Measurements from ENCODE around the gene KLHL14.
"Not testable (repeated sequence)": the region's sequence is repeated elsewhere in the genome, so short reads cannot be mapped to it uniquely, and the experiment has no call there.

The KLHL14 gene

DNA sequence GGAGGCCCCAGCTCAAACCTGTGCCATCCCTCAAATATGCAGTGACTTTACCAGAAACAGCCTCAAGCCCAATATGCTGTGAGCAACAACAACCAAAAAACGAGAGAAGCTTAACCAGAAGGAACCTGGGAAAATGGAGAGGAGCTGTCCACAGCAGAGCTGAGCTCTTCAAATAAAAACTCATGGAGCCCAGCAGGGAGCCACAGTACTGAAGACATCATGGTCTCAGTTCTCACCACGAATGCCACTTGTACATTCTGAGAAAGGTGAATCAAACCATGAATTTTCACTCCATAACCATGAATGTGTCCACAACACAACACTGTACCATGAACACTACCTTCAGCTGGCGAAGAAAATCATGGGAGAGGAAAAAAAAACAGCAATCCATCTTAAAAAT, 50.5 kb downstream of the KLHL14 start:
- no peak for DNase-seq (ENCODE audit: low read depth in 2 of 2)

DNA sequence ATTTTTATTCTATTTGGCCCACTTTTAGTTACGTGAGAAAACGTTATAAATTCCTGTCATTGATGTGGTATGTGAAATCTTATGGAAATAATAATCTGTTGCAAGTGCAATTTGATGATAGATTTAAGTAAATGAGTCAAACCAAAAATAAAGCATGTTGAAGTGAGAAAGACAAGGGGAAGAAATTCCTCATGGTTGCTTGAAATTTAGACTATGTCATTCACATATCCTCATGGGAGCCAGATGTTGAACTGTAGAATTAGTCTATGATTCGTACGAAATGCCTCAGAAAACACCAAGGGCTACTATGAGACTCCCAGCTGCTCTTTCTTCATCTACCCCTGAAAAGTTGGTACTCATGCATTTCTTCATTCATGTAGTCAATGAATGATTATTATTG, 55.7 kb downstream of the KLHL14 start:
- DNase-seq (ENCODE audit: low read depth in 2 of 2), result no peak

DNA sequence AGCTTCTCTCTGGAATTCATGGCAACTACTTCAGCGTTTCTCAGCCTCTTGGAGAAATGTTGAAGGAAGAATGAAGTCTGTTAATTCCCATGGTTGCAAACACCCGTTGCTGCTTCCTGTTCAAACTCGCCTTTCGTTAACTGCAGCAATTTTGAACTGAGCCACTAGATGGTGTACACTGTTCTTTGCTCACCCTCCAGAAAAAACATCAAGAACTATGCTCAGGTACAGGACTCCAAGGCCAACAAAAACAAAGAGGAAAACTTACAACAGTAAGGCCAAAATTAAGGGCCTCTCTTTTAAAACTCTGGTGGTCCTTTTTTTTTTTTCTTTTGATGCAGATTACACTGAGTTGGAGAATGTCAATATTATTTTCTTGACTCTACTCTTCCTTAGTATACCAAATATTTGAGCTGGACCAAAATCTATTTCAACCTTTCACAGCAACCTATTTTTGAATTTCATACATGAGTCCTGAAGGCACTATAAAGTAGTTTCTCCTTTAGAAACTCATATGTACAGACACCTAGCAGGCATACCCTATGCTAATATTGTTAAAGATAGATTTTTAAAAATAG, 58.2 kb downstream of the KLHL14 start:
- no peak for DNase-seq (ENCODE audit: low read depth in 2 of 2)

DNA sequence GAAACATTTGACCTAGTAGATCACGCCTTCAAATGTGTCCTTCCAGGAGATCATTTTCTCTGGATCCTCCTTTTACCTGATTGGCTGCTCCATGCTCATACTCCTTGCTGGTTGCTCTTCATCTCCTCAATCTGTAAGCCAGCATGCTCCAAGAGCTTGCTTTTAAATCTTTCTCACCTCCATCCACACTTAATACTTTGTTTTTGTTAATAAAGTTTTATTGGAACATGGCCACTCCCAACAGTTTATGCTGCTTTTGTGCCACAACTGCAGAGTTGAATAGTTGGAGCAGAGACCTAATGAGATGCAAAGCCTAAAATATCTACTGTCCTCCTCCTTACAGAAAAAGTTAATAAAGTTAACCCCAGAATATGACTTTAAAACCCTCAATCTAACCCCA, 60.0 kb downstream of the KLHL14 start:
- no peak for DNase-seq (ENCODE audit: low read depth in 2 of 2)

DNA sequence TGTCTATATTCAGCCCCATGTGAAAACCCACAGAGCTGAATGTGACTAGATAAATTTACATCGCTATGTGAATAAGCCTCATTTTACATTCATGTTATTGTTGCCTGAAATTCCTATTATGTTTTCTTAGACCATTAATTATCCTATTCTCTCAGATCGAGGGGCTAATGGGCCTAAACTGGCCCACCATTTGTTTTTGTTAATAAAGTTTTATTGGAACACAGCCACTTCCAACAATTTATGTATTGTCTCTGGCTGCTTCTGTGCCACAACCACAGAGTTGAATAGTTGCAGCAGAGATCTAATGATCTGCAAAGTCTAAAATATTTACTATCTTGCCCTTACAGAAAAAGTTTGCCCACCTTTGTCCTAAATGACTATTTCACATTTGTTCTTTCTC, 61.0 kb downstream of the KLHL14 start:
- no peak for DNase-seq (ENCODE audit: low read depth in 2 of 2)

DNA sequence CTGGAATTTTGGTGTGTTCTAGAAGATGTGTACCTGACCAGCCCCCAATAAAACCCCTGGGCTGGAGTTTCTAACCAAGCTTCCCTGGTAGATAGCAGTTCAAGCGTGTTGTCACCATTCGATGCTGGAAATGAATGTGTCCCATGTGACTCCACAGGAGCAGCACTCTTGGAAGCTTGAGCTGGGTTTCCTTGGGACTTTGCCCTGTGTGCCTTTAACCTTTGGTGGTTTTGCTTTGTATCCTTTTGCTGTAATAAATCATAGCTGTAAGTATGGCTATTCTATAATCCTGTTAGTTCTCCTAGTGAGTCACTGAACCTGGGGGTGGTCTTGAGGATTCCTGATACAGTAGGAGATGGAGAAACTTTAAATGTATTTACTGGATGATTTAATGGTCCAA, 65.2 kb downstream of the KLHL14 start:
- DNase-seq (ENCODE audit: low read depth in 2 of 2), result no peak

DNA sequence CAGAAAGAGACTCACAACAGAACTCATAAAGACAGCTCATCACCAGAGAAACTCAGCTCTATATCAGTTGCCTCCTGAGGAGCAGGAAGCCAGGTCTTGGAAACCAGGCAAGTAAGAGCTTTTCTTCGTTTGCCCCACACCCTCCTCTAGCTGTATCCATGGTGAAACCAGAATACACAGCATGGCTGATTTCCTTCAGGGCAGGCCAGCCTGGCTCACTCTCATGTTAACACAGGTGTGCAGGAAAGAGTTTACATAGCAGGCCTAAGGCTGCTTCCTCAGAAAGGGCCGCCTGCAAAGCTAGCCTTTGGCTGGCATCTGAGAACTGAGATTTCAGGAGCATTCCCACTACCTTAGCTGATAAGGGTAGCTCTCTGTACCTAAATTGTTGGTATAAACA, 65.7 kb downstream of the KLHL14 start:
- no peak for DNase-seq (ENCODE audit: low read depth in 2 of 2)

DNA sequence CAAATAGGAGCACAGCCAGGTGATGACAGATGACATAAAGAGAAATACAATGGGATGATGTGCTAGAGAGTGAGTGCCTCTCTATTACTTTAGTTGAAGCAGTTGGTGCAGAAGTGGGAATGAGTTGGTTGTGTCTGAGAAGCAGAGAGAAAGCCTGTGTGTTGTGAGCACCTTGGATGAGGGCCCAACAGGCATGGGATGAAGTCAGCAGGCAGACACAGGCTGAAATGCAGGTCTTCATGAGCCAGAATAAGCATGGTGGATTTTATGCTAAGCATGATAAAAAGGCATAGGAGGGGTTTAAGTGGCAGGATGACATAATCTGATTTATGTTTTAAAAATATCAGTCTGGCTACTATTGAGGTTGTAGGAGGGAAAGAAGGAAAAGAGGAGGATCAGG, 71.5 kb downstream of the KLHL14 start:
- DNase-seq (ENCODE audit: low read depth in 2 of 2), result no peak

DNA sequence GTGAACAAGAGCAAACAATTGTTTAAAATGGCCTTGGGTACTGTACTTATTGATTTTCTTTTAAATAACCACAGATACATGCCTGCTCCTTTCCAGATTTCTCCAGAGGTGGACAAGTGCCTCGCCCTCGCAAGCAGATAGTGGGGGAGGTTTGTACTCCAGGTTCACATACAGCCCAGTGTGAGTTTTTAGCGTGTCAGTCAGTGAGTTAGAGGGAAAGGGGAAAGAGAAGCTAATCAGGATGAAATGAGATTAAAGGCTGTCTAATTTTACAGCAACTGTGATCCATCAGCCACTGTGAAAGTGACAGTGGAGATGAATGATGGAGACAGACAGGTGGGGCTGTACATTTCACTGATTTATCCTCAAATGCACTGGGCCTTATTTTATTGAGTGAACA, 74.7 kb downstream of the KLHL14 start:
- no peak for DNase-seq (ENCODE audit: low read depth in 2 of 2)

DNA sequence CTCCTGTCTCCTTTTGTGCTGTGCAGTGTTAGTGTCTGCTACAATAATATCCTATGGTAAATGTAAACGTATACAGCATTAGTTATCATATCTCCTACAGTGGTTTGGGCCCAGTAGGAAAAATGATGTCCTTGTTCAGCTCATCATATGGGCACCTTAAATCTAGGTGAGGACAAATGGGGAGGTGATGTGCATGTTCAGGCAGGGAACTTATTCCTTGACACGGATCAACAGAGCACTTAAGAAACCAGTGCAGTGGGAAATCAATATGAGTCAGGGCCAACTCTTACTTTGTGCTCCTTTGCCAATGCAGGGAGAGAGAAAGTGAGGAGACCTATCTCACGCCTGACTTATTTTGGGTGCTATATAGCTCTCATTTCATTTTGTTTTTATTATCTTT, 76.4 kb downstream of the KLHL14 start:
- DNase-seq (ENCODE audit: low read depth in 2 of 2), result no peak

DNA sequence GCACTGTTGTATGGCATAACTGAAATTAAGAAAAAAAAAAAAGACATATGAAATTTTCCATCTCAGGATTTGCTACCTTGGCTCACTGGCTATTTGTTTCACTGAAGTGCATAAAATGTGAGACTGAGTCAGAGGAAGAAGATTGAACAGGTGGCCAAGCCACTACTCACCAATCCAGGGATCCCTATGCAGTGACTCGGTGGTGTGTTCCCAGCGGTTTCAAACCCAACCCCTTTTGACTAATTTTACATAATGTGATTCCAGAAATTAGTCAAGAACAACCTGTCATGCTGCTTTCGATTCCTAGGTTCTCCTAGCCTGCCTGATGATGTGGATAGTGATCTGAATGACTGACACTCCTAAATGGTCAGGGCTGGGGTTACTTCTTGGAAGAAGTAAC, 77.3 kb downstream of the KLHL14 start:
- no peak for DNase-seq (ENCODE audit: low read depth in 2 of 2)

DNA sequence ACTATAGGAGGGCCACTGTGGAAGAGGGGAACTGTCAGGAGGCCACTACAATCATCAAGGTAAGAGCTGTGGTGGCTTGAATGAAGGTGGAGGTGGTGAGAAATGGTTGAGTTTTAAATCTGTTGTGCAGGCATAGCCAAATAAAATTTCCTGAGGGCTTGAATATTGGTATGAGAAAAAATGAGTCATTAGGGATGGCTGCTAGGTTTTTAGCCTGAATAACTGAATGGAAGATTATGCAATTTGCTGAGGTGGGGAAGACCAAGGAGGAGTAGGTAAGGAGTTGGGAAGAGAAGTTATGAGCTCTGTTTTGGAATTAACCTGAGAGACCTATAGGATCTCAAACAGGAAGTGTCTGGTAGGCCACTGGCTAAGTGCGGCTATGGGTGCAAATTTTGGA, 84.0 kb downstream of the KLHL14 start:
- no peak for DNase-seq (ENCODE audit: low read depth in 2 of 2)

DNA sequence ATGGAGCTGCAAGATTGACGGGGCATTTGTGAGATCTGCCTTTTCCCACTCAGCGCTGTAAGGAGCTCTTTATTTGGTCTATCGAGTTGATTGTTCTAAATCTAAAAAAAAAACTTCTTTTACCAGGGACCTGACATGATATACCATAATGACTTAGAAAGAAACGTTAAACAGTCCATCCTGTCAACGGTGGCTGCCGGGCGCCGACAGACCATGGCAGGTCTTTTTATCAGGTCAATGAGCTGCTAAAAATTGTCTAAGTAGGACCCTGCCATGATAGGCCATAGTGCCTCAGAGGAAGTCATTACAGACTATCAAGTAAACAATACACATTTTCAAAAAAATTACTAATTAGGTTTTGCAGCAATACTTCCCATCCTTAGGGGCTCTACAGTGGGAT, 87.9 kb downstream of the KLHL14 start:
- DNase-seq (ENCODE audit: low read depth in 2 of 2), result no peak

DNA sequence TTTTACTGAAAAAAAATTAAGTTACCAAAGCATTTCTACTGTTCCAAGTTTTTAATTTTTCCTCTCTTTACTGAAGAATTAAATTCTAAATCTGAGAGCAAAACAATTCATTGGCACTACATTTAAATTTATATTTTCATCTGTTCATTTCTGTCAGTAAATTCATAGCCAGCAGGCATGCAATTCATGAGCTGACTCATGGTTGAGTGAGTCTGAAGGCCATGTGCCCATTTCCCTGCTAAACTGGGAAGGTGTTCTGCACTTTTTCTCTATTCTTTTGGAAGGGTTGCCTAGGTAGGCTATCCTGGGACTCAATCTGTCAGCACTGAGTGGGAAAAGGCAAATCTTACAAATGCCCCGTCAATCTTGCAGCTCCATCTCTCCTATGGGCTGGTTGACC, 88.7 kb downstream of the KLHL14 start:
- no peak for DNase-seq (ENCODE audit: low read depth in 2 of 2)

DNA sequence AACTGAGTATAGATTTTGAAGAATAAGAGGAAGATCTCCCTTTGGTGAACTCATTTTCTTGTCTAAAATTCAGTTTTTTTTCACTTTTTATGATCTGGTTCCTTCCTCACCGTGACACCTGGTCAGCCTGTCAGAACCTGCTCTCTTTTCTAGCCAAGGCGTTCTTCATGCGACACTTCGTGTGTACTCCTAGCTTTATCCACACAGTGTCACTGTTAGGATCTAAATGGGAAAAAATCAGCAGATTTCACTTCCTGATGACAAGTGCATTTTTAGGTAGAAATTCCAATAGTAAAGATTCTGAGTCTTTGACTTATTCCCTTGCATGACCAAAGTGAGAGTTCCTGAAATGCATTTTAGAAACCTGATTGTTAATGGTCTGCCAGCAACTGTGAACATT, 89.8 kb downstream of the KLHL14 start:
- no peak for DNase-seq (ENCODE audit: low read depth in 2 of 2)

DNA sequence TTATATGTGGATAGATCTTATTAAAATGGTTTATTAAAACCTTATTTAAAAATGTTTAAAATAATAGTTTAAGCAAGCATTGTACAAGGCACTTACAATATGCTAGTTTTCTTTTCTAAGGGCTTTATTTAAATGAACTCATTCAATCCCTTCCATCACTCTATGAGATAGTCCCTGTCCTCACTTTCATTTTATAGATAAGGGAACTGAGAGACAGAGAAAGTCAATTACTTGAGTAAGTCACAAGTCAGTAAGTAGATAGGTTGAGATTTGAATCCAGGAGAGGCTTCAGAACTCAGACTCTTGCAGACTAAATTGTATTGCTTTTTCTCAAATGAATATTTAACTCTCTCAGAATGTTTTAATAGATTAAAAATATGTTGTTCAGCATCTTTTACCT, 95.2 kb downstream of the KLHL14 start:
- no peak for DNase-seq (ENCODE audit: low read depth in 2 of 2)

DNA sequence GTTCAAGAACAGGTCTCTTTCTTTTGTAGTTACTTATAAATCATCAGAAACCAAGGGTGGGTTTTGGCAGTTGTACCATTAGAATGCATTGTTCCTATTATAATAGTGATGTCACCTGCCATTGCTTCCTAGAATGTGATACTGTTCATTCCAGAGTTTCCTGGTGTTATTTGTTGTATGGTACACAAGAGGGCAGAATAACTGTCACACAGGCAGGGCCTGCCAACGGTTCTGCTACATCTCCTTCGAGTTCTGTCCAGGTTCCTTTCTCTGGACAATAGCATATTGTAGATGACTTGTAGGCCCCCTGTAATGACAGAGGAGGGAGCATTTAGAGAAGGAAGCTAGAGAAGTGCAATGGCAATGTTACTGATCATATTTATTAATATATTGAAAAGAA, 98.3 kb downstream of the KLHL14 start:
- no peak for DNase-seq (ENCODE audit: low read depth in 2 of 2)

DNA sequence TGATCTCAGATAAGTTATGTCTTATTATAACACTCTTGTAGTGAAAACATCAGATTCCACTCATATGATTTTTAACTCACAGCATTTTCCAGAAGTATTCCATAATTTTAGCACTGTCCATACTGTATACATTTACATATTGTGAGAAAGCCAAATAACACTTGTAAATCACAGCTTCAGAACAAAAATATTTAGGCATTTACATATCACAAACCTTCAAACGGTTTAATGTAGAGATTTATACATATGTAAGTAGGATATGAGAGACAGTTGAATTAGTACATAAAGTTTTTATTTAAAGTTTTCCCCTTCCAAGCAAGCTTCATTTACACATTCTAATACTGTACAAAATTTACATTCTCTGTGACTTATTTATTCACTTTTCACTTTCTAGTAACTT, 100.4 kb downstream of the KLHL14 start:
- DNase-seq (ENCODE audit: low read depth in 2 of 2), result no peak

DNA sequence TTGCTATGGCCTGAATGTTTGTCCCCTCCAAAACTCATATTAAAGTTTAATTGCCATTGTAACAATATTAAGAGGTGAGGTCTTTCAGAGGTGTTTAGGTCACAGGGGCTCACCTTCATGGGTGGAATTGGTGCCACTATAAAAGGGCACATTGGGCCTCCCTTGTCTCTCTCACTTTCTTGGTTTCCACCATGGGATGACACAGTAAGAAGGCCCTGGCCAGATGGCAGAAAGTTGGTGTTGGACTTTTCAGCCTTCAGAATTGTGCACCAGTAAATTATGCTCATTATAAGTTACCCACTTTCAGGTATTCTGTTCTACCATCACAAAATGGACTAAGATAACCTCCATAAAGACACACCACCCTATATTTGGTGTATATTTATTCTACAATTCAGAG, 102.1 kb downstream of the KLHL14 start:
- no peak for DNase-seq (ENCODE audit: low read depth in 2 of 2)

DNA sequence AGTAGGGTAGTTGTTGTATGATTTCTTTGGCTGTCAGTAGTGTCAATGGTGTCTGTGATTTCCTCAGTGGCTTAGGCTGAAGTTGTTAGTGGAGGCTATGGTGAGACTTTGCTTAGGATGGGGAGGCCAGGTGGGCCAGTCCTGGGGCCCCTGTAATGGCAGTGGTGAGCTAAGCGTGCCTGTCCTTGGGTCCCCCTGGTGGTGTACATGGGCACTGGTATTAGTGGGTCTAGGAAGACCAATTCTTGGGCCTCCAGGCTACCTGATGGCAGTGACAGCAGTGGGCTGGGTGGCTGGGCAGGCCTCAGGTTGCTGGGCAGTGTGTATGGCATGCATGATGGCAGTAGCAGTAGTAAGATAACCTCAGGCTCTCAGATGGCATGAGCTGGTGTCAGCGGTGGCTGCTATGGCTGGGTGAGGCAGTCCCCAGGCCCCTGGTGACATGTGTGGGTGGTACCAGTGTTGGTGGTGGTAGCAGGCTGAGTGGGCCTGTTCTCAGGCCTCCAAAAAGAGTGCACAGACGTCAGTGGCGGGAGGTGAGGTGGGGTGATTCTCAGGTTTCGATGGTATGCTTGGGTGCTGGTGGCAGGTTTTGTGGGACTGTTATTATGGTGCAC, 103.2 kb downstream of the KLHL14 start:
- no peak for DNase-seq (ENCODE audit: low read depth in 2 of 2)

DNA sequence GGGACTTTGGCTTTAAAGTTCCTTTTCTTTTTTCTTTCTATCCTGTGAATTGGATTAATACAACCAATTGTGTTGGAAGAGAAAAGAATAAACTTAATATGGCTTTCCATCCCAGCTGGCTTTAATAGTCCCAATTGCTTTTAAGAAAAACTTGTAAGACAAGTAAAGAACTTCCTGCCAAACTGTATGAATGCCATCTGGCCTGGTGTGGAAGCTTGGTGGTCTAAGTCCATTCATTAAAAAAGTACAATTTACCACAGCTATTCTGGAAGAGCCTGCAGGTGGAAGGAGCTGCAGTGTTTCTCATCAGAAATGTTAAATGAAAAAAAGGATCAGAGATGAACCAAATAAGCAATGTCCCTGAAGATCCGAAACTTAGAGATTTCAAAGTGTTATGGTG, 103.9 kb downstream of the KLHL14 start:
- no peak for DNase-seq (ENCODE audit: low read depth in 2 of 2)

DNA sequence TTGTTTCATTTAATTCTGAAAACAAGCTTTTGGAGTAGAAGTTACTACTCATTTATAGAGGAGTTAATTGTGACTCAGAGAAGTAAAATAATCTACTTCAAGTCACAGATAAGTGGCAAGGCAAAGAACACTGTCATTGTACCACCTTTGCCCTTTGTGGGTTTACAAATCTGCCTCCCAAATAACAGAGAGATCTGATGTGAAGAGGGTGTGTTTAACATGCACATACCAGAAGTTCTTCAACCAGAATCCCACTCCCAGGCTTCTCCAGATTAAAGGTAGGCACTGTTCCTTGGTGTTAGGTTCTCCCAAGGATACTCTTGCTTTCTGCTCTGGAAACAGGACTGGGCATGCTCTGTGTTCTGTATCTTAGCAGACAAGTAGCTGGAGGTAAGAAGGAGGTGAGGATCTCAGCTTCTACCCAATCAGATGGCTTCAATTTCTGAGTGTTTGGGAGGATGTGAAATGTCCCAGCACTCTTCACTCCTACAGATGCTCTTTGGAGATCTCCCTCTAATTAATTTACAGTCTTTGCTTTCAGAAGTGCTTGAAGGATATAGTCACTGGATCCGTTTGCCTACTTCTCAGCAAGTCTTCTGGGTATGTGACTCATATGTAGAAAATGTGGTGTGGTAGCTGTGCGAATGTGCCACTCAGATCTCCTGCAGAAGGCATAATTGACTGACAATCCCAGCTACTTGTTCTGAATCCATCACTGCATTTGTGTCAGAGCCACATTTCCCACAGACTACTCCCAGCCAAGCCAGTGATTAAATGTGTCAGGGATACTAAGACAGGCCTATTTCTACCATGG, 111.1 kb downstream of the KLHL14 start:
- DNase-seq (ENCODE audit: low read depth in 2 of 2), result no peak

DNA sequence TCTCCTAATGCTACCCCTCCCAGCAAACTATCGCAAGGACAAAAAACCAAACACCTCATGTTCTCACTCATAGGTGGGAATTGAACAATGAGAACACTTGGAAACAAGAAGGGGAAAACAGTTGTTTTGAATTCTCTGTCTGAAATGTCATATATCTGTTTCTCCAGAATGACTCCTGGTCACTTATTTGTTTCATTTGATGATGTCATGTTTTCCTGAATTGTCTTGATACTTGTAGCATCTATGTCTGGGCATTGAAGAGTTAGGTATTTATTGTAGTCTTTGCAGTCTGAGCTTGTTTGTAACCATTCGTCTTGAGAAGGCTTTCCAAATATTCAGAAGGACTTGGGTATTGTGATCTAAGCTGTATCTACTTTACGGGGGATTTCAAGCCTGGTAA, 118.3 kb downstream of the KLHL14 start:
- not testable (repeated sequence) for DNase-seq (ENCODE audit: low read depth in 2 of 2)

Data from stimulated activated CD8-positive, alpha-beta memory T cell treated with anti-CD3 and anti-CD28 coated beads, Interleukin-2, amount 100 ng/mL, for 48 hours (primary cell).